Measurements from ENCODE around the gene RIMBP2.

RIMBP2 gene

GRCh38 chr12:130538343-130539095, 177.6 kb downstream of the RIMBP2 start:
- Histone ChIP-seq H3K27me3 (ENCODE audit: control insufficient read depth, insufficient read depth, low read length) (no peaks in the 10 kb centered on the region), H3K27ac (ENCODE audit: low read length) (no peak overlapping the region), H3K9me3 (ENCODE audit: control insufficient read depth, low read depth, low read length) (no peaks in the 10 kb centered on the region), H3K36me3 (ENCODE audit: control insufficient read depth, low read depth, low read length) (no peaks in the 10 kb centered on the region), H3K9ac (ENCODE audit: low read length) (no peak overlapping the region), H3K4me3 (ENCODE audit: low read length) (no peak overlapping the region), H3K4me1 (ENCODE audit: control insufficient read depth, low read depth, low read length) (no peaks in the 10 kb centered on the region)

GRCh38 chr12:130537655-130538054, 178.4 kb downstream of the RIMBP2 start:
- no peak overlapping the region for H3K27ac ChIP-seq (ENCODE audit: low read length)
- H3K9ac ChIP-seq (ENCODE audit: low read length), result no peak overlapping the region
- no peaks in the 10 kb centered on the region for H3K4me1 ChIP-seq (ENCODE audit: control insufficient read depth, low read depth, low read length)
- no peaks in the 10 kb centered on the region for H3K36me3 ChIP-seq (ENCODE audit: control insufficient read depth, low read depth, low read length)
- H3K9me3 ChIP-seq (ENCODE audit: control insufficient read depth, low read depth, low read length), result no peaks in the 10 kb centered on the region
- H3K27me3 ChIP-seq (ENCODE audit: control insufficient read depth, insufficient read depth, low read length), result no peaks in the 10 kb centered on the region
- H3K4me3 ChIP-seq (ENCODE audit: low read length), result no peak overlapping the region

- Histone ChIP-seq H3K9me3 (ENCODE audit: control insufficient read depth, low read depth, low read length) (no peaks in the 10 kb centered on the region), H3K4me1 (ENCODE audit: control insufficient read depth, low read depth, low read length) (no peaks in the 10 kb centered on the region), H3K27ac (ENCODE audit: low read length) (no peak overlapping the region), H3K27me3 (ENCODE audit: control insufficient read depth, insufficient read depth, low read length) (no peaks in the 10 kb centered on the region), H3K4me3 (ENCODE audit: low read length) (no peak overlapping the region), H3K36me3 (ENCODE audit: control insufficient read depth, low read depth, low read length) (no peaks in the 10 kb centered on the region), H3K9ac (ENCODE audit: low read length) (no peak overlapping the region)
Measured at GRCh38 chr12:130537051-130537450, 179.0 kb downstream of the RIMBP2 start.

- no peak overlapping the region for H3K9ac ChIP-seq (ENCODE audit: low read length)
- H3K9me3 ChIP-seq (ENCODE audit: control insufficient read depth, low read depth, low read length), result no peaks in the 10 kb centered on the region
- H3K4me1 ChIP-seq (ENCODE audit: control insufficient read depth, low read depth, low read length), result no peaks in the 10 kb centered on the region
- no peaks in the 10 kb centered on the region for H3K27me3 ChIP-seq (ENCODE audit: control insufficient read depth, insufficient read depth, low read length)
- no peak overlapping the region for H3K4me3 ChIP-seq (ENCODE audit: low read length)
- no peak overlapping the region for H3K27ac ChIP-seq (ENCODE audit: low read length)
- no peaks in the 10 kb centered on the region for H3K36me3 ChIP-seq (ENCODE audit: control insufficient read depth, low read depth, low read length)
Measured at GRCh38 chr12:130530429-130530828, 185.7 kb downstream of the RIMBP2 start.

- Histone ChIP-seq H3K9ac (ENCODE audit: low read length) (no peak overlapping the region), H3K4me3 (ENCODE audit: low read length) (no peak overlapping the region), H3K27me3 (ENCODE audit: control insufficient read depth, insufficient read depth, low read length) (no peaks in the 10 kb centered on the region), H3K36me3 (ENCODE audit: control insufficient read depth, low read depth, low read length) (no peaks in the 10 kb centered on the region), H3K4me1 (ENCODE audit: control insufficient read depth, low read depth, low read length) (no peaks in the 10 kb centered on the region), H3K27ac (ENCODE audit: low read length) (no peak overlapping the region), H3K9me3 (ENCODE audit: control insufficient read depth, low read depth, low read length) (no peaks in the 10 kb centered on the region)
Measured at GRCh38 chr12:130529781-130530180, 186.3 kb downstream of the RIMBP2 start.

GRCh38 chr12:130527239-130527638, 188.9 kb downstream of the RIMBP2 start:
- H3K36me3 ChIP-seq (ENCODE audit: control insufficient read depth, low read depth, low read length), result no peaks in the 10 kb centered on the region
- H3K4me3 ChIP-seq (ENCODE audit: low read length), result no peak overlapping the region
- H3K9me3 ChIP-seq (ENCODE audit: control insufficient read depth, low read depth, low read length), result no peaks in the 10 kb centered on the region
- H3K9ac ChIP-seq (ENCODE audit: low read length), result no peak overlapping the region
- H3K27me3 ChIP-seq (ENCODE audit: control insufficient read depth, insufficient read depth, low read length), result no peaks in the 10 kb centered on the region
- no peaks in the 10 kb centered on the region for H3K4me1 ChIP-seq (ENCODE audit: control insufficient read depth, low read depth, low read length)
- H3K27ac ChIP-seq (ENCODE audit: low read length), result no peak overlapping the region

- Histone ChIP-seq H3K9ac (ENCODE audit: low read length) (no peak overlapping the region), H3K4me1 (ENCODE audit: control insufficient read depth, low read depth, low read length) (no peaks in the 10 kb centered on the region), H3K9me3 (ENCODE audit: control insufficient read depth, low read depth, low read length) (no peaks in the 10 kb centered on the region), H3K4me3 (ENCODE audit: low read length) (no peak overlapping the region), H3K27me3 (ENCODE audit: control insufficient read depth, insufficient read depth, low read length) (no peaks in the 10 kb centered on the region), H3K36me3 (ENCODE audit: control insufficient read depth, low read depth, low read length) (no peaks in the 10 kb centered on the region), H3K27ac (ENCODE audit: low read length) (no peak overlapping the region)
Measured at GRCh38 chr12:130526813-130527212, 189.3 kb downstream of the RIMBP2 start.

- Histone ChIP-seq H3K4me3 (ENCODE audit: low read length) (no peak overlapping the region), H3K9me3 (ENCODE audit: control insufficient read depth, low read depth, low read length) (no peaks in the 10 kb centered on the region), H3K36me3 (ENCODE audit: control insufficient read depth, low read depth, low read length) (no peaks in the 10 kb centered on the region), H3K27ac (ENCODE audit: low read length) (no peak overlapping the region), H3K9ac (ENCODE audit: low read length) (no peak overlapping the region), H3K27me3 (ENCODE audit: control insufficient read depth, insufficient read depth, low read length) (no peaks in the 10 kb centered on the region), H3K4me1 (ENCODE audit: control insufficient read depth, low read depth, low read length) (no peaks in the 10 kb centered on the region)
Measured at GRCh38 chr12:130525384-130526172, 190.5 kb downstream of the RIMBP2 start.

GRCh38 chr12:130524759-130525158, 191.3 kb downstream of the RIMBP2 start:
- H3K4me3 ChIP-seq (ENCODE audit: low read length), result no peak overlapping the region
- H3K4me1 ChIP-seq (ENCODE audit: control insufficient read depth, low read depth, low read length), result no peaks in the 10 kb centered on the region
- H3K9me3 ChIP-seq (ENCODE audit: control insufficient read depth, low read depth, low read length), result no peaks in the 10 kb centered on the region
- no peaks in the 10 kb centered on the region for H3K36me3 ChIP-seq (ENCODE audit: control insufficient read depth, low read depth, low read length)
- H3K9ac ChIP-seq (ENCODE audit: low read length), result no peak overlapping the region
- no peak overlapping the region for H3K27ac ChIP-seq (ENCODE audit: low read length)
- H3K27me3 ChIP-seq (ENCODE audit: control insufficient read depth, insufficient read depth, low read length), result no peaks in the 10 kb centered on the region

GRCh38 chr12:130523863-130524614, 192.1 kb downstream of the RIMBP2 start:
- Histone ChIP-seq H3K27ac (ENCODE audit: low read length) (no peak overlapping the region), H3K4me3 (ENCODE audit: low read length) (no peak overlapping the region), H3K27me3 (ENCODE audit: control insufficient read depth, insufficient read depth, low read length) (no peaks in the 10 kb centered on the region), H3K9me3 (ENCODE audit: control insufficient read depth, low read depth, low read length) (no peaks in the 10 kb centered on the region), H3K36me3 (ENCODE audit: control insufficient read depth, low read depth, low read length) (no peaks in the 10 kb centered on the region), H3K4me1 (ENCODE audit: control insufficient read depth, low read depth, low read length) (no peaks in the 10 kb centered on the region), H3K9ac (ENCODE audit: low read length) (no peak overlapping the region)

- no peaks in the 10 kb centered on the region for H3K36me3 ChIP-seq (ENCODE audit: control insufficient read depth, low read depth, low read length)
- H3K9ac ChIP-seq (ENCODE audit: low read length), result no peak overlapping the region
- H3K4me3 ChIP-seq (ENCODE audit: low read length), result no peak overlapping the region
- H3K4me1 ChIP-seq (ENCODE audit: control insufficient read depth, low read depth, low read length), result no peaks in the 10 kb centered on the region
- no peaks in the 10 kb centered on the region for H3K9me3 ChIP-seq (ENCODE audit: control insufficient read depth, low read depth, low read length)
- H3K27ac ChIP-seq (ENCODE audit: low read length), result no peak overlapping the region
- no peaks in the 10 kb centered on the region for H3K27me3 ChIP-seq (ENCODE audit: control insufficient read depth, insufficient read depth, low read length)
Measured at GRCh38 chr12:130523208-130523607, 192.9 kb downstream of the RIMBP2 start.
